HG03571 (cell line): ENCODE measurements around the gene PSMB2.
"Not testable (repeated sequence)": the region's sequence is repeated elsewhere in the genome, so short reads cannot be mapped to it uniquely, and the experiment has no call there.

Experiments used
- ATAC-seq: cut with Tn5 transposase; IDR thresholded peaks from one replicate; pipeline ENCODE4 v1.9.1; 2021; ENCODE audit not compliant: unreplicated experiment

Gene PSMB2

DNA sequence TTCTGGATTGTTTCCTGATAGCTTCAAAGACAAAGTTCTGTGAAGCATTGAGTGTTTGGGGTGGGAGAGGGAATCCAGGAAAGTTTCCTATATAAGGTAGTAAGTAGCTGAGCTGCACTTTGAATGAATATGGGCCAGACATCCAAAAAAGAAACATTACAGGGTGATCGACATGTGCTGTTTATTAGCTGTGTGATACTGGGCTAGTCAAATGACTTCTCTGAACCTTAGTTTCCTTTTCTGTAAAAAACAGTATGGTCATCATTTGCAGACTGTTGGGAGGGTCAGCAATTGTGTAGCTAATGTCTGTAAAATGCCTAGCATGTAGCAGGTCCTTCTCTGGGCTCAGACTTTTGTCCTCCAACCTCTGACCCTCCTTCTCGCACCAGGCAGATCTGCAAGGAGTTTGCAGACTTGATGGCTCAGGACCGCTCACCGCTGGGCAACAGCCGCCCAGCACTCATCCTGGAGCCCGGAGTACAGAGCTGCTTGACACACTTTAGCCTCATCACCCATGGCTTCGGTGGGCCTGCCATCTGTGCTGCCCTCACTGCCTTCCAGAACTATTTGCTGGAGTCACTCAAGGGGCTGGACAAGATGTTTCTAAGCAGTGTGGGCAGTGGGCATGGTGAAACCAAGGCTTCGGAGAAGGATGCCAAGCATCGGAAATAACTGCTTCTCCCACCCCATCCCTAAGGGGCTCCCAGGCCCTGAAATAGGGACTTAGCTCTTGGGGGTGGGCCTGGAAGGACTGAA lies 47.1 kb downstream of the PSMB2 start:
- ATAC-seq: no peak

DNA sequence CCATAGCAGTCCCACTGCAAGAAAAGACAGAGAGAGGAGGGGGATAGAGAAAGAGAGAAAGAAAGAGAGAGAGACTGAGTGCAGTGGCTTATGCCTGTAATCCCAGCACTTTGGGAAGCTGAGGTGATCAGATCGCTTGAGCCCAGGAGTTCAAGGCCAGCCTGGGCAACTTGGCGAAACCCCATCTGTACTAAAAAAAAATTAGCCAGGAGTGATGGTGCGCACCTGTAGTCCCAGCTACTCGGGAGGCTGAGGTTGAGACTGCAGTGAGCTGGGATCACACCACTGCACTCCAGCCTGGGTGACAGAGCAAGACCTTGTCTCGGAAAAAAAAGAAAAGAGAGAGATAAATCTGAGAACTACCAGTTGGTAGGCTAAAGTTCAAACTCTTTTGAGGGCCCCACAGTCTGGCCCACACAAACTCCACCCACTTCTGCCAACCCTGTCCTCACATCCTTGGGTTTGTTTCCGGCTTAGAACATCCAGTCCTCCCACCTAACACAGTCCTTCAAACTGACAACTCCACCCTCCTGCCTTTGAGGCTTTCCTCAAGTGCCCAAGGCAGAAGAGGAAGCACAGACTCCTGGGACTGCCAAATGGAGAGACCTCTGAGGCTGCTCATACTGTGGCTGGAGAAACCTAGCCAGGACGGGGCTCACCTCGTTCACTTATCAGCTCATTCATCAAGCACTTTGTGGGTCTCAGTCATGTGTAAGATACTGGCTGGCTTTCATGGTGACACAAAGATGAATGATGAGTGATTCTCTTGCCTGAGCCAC lies 48.1 kb downstream of the PSMB2 start:
- ATAC-seq: no peak

DNA sequence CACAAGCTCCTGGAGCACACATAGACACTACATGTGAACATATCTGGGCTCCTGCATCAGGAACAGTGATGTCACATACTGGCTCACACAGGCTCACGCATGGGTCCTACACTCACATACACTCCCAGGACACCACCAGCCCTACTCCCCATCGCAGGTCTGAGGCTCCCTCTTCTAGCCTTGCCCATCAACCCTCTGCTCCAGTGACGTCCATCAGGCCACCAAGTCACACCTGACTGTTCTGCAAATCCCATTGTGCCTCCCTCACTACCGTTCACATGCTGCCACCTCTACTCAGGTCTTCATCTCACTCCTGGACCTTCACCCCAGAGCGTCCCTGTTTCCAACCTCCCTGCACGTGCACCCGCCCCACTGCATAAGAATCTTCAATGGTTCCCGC lies 50.1 kb downstream of the PSMB2 start:
- ATAC-seq: no peak

DNA sequence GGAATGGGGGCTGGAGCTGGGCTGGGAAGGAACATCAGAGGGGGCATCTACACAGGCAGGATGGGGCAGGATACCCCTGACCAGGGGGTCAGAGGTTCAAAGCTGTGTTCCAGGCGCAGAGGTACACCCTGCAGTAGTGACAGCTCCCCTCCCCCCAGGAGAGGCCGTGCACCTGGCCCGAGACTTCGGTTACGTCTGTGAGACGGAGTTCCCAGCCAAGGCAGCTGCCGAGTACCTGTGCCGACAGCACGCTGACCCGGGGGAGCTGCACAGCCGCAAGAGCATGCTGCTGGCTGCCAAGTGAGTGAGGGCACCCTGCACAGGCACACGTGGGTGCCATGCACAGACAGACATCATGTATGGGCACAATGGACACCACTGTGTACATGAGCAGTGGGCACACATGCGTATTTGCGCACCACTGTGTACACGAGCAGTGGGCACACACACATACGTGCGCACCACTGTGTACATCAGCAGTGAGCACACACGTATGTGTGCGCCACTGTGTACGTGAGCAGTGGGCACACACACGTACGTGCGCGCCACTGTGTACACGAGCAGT lies 50.8 kb downstream of the PSMB2 start:
- no peak for ATAC-seq

DNA sequence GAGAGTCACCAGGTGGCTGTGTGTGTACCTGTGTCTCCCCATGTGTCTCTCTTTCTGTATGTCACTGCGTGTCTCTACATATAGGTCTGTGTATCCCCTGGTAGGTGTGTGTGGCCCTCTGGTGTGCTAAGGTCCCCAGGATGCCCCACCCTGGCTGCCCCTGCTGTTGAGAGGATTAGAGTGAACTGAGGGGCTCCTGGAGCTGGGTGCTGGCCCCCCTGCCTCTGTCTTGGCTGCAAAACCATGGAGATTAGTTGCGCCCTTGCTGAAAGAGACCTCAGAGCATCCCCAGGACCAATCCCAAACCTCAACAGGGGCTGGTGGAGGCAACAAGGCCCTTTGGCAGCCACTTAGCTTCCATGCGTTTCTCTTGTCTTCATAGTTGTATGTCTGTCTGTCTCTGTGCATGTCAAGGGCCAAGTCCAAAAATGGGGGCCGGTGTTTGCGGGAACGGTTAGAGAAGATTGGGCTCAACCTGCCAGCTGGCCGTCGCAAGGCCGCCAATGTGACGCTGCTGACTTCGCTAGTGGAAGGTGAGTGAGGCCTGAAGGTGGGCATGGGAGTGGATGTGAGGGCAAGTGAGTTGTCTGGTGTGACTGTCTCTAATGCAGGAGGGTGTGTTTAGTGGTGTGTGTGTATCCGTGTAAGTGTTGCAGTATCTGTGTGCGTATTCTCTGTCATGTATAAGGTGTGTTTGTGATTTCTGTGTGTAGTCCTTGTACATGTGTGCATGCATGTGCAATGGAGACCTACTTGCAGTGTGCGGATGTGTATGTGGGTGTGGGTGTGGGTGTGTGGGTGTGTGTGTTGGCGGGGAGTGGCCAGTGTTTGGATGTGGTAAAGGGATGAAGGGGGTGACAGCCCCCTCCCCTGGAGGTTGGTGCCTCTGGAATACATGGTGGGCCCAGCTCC lies 51.6 kb downstream of the PSMB2 start:
- ATAC-seq: no peak

DNA sequence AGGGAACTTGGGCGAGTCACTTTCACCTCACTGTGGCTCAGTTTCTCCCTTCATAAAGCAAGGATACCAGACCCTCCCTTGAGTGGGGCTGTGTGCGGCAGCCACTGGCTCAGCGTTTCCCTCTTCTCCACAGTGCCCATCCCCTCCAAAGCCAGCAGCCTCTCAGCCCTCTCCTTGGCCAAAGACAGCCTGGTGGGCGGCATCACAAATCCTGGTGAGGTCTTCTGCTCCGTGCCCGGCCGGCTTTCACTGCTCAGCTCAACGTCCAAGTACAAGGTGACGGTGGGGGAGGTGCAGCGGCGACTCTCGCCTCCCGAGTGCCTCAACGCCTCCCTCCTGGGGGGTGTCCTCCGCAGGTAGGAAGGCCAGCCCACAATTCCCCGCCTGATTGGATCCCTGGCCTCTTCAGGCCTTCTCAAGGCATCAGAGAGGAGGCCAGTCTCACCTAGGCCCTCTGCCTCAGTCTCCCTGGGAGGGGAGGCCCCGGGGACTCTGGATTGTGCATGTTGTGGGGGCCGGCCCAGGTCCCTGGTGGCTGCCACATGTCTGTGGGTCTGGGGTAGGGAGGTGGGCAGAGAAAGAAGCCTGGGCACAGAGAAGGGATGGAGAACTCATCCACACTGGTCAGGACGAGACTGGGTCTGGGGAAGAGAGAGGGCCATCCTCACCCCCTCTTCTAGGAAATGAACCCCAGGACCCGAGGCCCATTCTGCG lies 53.0 kb downstream of the PSMB2 start:
- ATAC-seq: no peak

DNA sequence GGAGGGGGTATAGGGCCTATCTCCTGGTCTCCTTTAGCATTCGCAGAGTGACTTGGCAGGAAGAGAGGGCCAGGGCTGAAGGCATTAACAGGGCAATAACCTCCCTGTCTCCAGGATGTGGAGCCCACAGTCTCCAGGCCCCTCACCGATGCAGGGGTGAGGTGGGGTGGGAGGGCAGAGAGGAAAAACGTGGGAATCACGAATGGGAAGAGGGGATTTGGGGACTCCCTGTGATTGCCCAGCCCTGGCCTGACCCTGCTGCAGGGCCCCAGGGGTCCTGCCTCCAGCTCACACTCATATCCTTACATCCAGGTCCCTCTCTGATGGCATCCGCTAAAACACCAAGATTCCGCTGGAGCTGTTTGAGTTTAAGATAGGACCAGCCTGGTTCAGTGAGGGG lies 53.6 kb downstream of the PSMB2 start:
- ATAC-seq: no peak

DNA sequence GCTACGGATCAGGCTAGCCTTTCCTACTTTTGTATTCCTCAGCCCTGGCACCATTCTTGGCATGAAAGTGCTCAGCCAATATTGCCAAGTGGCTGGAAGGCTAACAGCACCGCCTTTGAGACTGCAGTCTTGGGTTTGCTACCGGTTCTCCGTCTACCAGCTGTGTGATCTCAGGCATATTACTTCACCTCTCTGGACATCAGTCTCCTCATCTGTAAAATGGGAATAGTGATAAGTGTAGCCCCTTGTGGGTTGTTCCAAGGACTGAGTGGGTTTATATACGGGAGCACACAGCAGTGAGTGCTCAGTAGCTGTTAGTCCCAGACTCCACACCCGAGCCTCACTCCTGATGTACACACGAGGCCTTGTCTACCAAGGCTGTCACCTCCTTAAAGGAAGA lies 54.5 kb downstream of the PSMB2 start:
- ATAC-seq: no peak

DNA sequence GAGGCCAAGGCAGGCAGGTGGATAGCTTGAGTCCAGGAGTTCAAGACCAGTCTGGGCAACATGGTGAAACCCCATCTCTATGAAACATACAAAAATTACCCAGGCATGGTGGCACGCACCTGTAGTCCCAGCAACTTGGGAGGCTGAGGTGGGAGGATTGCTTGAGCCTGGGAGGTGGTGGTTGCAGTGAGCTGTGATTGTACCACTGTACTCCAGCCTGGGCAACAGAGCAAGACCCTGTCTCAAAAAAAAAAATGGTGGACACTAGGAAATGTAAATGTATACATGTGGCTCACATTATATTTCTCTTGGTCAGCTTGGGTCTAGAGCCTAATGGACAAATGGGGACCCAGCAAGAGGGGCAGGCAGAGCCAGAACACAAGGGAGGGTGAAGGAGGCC lies 55.5 kb downstream of the PSMB2 start:
- not testable (repeated sequence) for ATAC-seq

DNA sequence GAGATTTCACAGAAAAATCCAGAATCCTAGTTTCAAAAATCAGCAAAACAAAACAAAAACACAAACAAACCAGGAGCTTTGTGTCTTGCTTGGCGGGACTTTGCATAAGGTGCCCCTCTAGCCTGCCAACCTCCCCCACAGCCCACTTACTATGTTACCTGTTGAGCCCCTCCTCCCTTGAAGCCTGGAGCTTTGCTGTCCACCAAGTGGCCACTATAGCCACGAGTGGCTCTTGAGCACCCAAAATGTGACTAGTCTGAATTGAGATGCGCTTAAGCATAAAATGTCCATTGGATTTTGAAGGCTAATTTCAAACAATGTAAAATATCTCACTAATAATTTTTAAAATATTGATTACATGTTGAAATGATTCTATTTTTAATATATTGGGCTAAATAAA lies 56.0 kb downstream of the PSMB2 start:
- ATAC-seq: no peak

DNA sequence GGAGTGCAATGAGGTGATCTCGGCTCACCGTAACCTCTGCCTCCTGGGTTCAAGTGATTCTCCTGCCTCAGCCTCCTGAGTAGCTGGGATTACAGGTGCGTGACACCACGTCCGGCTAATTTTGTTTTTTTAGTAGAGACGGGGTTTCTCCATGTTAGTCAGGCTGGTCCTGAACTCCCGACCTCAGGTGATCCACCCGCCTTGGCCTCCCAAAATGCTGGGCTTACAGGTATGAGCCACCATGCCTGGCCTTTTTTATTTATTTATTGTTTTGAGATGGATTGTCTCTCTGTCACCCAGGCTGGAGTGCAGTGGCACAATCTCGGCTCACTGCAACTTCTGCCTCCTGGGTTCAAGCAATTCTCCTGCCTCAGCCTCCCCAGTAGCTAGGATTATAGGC lies 59.7 kb downstream of the PSMB2 start:
- not testable (repeated sequence) for ATAC-seq

DNA sequence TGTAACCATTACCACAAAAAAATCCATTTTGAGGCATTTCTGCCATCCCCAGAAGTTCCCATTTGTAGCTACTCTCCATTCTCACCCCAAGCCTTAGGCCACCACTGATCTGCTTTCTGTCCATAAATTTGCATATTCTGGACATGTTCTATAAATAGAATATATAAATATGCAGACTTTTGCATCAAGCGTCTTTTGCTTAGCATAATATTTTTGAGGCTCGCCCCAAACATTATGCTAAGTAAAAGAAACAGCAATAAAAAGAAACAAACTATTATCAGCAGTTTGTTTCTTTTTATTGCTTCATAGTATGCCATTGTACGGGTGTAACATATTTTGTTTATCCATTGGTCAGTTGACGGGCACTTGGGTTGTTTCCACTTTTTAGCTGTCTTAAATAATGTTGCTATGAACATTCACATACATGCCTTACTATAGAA lies 60.4 kb downstream of the PSMB2 start:
- no peak for ATAC-seq

DNA sequence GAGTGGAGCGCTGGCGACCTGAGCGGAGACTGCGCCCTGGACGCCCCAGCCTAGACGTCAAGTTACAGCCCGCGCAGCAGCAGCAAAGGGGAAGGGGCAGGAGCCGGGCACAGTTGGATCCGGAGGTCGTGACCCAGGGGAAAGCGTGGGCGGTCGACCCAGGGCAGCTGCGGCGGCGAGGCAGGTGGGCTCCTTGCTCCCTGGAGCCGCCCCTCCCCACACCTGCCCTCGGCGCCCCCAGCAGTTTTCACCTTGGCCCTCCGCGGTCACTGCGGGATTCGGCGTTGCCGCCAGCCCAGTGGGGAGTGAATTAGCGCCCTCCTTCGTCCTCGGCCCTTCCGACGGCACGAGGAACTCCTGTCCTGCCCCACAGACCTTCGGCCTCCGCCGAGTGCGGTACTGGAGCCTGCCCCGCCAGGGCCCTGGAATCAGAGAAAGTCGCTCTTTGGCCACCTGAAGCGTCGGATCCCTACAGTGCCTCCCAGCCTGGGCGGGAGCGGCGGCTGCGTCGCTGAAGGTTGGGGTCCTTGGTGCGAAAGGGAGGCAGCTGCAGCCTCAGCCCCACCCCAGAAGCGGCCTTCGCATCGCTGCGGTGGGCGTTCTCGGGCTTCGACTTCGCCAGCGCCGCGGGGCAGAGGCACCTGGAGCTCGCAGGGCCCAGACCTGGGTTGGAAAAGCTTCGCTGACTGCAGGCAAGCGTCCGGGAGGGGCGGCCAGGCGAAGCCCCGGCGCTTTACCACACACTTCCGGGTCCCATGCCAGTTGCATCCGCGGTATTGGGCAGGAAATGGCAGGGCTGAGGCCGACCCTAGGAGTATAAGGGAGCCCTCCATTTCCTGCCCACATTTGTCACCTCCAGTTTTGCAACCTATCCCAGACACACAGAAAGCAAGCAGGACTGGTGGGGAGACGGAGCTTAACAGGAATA lies 64.0 kb downstream of the PSMB2 start:
- peak; percentile 61 for ATAC-seq

DNA sequence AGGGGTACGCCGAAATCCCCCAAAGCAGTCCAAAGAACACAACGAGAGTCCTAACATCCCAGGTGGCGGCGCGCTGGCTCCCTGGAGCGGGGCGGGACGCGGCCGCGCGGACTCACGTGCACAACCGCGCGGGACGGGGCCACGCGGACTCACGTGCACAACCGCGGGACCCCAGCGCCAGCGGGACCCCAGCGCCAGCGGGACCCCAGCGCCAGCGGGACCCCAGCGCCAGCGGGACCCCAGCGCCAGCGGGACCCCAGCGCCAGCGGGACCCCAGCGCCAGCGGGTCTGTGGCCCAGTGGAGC lies 64.6 kb downstream of the PSMB2 start:
- not testable (repeated sequence) for ATAC-seq

DNA sequence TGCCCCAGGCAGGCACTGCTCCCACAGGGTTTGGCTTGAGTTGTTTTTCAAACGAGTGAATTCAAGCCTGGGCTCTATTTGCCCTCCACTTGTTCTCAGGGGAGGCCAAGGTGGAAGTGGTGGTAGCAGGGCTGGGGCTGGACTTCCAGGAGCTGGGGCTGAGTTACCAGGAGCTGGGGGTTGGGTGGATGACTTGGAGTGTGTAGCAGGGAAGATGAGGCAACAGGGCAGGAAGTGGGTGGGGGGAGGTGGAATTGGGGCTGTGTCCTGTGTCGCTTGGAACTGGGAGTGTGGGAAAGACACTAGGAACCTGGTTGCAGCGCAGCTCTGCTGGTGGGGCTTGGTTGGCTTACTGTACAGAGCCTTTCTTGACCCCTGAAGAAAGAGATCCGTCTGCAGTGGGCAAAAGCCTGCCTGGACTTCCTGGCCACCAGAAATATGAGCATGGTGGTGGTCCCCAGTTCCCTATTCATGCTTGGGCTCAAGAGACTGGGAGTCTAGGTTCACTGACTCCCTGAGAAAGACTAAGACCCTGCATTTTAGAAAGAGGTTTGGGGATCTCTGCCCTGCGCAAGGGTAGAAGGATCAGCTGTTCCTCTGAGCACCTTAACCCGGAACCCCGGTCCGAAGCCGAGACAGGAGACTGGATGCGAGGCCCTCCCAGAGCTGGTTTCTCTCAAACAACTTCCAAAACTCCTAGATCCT lies 65.1 kb downstream of the PSMB2 start:
- ATAC-seq: no peak

DNA sequence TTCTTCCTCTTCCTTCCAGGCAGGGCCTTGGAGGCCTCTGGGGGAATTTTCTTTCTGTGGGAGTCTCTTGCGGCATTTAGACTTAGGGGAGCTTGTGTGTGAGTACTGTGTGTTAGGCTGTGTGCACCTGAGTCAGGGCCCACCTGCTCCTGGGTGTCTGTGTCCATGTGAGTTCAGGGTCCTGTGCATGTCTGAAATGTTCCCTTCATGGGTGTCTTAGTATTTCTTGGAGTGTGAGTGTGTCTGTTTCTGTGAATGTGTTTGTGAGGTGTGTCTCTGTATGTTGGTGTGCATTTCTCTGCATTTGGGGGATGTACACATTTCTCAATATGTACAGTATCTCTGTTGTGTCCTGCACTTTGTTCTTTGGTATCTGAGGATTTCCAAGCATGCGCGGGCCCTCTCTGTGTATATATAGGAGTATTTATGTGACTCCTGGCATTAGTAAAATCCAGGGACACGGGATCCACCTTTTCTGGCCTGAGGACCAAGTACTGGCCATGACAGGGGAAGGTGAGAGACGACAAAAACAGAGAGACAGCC lies 65.8 kb downstream of the PSMB2 start:
- no peak for ATAC-seq

DNA sequence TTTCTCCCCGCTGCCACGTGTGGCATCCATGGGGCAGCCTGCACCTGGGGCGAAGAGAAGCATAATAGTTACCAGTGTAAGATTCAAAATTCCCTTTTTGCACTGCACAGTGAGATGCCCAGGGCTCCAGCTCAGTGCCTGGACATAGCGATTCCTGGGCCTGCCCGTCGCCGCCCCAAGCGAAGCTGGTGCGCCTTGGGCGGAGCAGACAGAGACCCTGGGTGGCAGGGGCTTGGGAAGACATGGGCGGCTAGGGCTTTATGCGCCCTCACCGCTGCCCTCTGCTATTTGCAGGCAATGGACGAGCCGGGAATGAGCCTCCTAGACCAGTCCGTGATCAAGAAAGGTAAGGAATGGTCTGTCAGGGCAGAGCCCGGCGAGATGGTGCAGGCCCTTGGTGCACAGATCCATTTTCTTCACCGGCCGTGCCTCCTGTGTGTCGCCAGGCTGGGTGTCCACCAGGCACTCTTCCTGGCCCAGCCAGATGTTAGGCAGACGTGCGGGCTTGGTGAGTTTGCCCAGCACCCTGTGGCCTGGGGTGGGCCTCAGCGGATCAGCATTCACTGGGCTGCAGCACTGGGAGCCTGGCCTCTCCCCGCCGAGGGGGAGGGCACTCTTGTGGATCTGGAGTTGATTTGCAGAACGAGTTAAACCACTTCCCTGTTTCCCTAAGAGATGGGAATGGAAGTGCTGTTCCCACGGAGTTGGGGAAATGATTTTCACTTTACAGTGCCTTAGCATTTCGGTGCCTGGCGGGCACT lies 66.5 kb downstream of the PSMB2 start:
- no peak for ATAC-seq

DNA sequence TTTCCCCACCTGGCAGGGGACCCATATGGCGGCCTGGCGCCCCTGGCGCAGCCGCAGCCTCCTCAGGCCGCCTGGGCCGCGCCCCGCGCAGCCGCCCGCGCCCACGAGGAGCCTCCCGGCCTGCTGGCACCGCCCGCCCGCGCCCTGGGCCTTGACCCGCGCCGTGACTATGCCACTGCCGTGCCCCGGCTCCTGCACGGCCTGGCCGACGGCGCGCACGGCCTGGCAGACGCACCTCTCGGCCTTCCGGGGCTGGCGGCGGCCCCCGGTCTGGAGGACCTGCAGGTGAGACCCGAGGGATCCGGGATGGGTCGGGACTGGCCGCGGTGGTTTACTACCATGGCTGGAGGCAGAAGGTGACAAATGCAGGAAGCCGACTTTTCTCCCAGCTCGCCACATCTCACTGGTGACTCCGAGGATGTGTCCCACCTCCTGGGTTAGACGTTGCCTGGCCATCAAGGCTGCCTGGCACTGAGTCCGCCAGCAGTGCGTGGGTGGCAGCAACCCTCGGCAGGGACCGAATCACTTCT lies 67.1 kb downstream of the PSMB2 start:
- no peak for ATAC-seq
